T-helper 9 cell (primary cell): ENCODE data around the gene BID.

ENCODE experiments used
- DNase-seq: peaks from one replicate; pipeline ENCODE4 v3.0.0-alpha.2; 2020

BID gene

DNA sequence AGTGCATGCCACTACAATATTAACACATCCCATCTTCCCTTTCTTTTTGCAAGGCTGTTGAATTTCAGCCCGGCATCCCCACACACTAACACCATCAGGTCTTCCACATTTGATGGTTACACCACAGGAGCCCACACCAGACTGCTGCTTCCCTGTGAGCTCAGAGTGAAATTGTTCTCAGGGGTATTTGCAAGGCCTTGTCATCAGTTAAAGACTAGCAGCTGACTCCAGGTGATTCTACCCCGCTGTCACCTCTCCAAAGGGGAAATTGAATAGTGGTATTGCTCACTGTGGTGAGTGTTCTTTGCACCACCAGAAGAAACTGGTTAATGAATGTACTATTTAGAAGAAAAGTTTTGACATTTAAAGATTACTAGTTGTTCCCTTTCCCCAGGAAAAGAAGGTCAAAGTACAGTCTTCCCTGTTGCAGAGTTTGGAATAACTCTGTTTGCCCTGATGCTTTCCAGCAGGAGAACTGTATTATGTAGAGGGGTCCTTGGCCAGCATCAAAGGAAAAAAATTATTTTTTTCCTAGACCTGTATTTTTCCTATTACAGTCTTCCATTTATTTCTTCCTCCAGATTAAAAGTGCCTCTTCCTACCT lies 41.9 kb downstream of the BID start:
- no peak for DNase-seq

DNA sequence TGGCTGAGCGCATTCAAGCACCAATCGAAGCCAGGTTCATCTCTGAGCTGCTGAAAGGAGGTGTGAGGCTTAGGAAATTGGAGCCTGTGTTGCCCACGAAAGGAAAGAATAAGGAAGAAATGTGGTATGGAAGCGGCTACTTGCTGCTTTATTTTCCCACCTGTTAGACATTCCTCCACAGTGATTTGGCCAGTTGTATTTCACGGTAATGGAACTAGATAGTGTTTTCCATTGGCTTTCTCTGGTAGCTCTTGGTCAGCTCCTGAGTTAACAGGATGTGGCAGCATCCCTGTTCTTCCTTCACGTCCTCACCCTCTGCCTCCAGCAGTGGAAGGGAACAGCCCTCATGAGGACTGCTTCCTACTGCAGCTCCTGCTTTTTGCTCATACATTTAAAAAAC lies 44.7 kb downstream of the BID start:
- no peak for DNase-seq

GRCh38 chr22:17728786-17729185 lies 45.5 kb downstream of the BID start:
- DNase-seq: no peak

GRCh38 chr22:17726928-17727897 lies 47.1 kb downstream of the BID start:
- DNase-seq: no peak

GRCh38 chr22:17726006-17726927 lies 48.0 kb downstream of the BID start:
- no peak for DNase-seq

GRCh38 chr22:17725500-17725796 lies 48.8 kb downstream of the BID start:
- no peak for DNase-seq

GRCh38 chr22:17724678-17725499 lies 49.4 kb downstream of the BID start:
- no peak for DNase-seq

DNA sequence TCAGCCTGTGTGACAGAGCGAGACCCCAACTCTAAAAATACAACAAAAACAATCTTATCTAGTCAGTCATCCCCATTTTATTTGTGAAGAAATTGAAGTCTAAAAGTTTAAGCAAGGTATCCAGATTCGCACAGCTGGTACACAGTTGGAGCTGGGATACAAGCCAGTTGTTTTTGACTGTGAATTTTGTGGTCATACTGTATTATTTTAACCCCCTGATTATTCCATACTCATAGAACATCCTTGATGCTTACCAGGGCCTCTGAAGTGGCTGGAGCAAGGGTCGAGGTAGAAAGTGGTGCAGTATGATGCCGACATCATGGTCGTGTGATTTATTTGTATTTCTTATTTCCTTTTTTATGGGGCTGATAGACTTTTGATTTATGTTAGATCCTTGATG lies 50.0 kb downstream of the BID start:
- no peak for DNase-seq

GRCh38 chr22:17719911-17720310 lies 54.4 kb downstream of the BID start:
- DNase-seq: no peak

GRCh38 chr22:17717708-17718107 lies 56.6 kb downstream of the BID start:
- no peak for DNase-seq

DNA sequence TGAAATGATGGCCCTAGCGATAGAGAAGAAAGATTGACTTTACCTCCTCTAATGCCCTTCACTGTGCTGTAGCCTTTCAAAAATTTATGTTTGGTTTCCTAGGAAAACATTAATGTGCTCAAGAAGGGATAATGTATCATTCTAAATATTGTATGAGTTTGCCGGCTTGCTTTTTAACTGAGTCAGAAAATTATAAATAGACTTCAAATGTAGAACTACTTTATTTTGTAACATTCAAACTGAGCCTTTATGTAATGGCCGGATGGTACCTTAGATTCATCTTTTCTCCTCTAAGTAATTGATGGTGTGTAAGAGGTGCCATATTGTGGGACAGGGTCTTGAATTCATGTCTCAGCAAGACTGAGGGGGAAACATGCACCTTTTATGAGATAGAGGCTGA lies 57.7 kb downstream of the BID start:
- no peak for DNase-seq

DNA sequence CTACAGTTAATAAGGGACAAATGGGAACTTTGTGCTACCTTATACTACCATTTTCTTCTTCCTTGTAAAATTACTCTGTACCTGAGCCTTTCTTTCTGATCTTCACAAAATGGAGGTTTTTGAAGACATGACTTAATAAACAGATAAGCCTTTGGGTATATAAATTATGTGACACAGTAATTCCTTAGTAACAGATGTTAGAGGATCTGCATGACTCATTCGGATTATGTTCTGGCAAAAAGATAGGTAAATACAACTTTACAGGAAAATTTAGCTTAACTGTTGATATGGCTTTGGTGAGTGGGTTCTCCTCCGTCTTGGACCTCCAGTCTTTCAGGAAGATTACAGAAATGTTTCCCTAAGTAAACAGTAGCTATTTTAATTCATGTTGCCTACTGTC lies 61.8 kb downstream of the BID start:
- no peak for DNase-seq

- DNase-seq: no peak
Measured at GRCh38 chr22:17710023-17710422, 64.2 kb downstream of the BID start.

DNA sequence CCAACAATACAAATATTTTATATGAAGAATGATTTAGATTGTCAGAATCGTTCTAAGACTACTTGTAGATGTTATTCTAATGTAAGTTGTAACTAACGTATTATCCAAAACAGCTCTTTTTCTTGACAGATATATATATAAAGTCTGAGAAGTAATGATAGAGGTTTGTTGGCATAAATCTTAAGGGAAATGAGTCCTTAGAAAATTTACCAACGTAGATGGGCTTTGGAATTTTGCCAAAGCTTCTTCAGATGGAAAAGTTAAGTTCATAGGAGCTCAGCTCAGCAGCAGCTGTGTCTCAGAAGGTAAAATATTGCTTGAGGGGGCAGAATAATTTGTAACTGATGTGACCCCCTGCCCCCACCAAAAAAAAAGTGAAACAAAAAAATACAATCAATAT lies 66.7 kb downstream of the BID start:
- DNase-seq: no peak

DNA sequence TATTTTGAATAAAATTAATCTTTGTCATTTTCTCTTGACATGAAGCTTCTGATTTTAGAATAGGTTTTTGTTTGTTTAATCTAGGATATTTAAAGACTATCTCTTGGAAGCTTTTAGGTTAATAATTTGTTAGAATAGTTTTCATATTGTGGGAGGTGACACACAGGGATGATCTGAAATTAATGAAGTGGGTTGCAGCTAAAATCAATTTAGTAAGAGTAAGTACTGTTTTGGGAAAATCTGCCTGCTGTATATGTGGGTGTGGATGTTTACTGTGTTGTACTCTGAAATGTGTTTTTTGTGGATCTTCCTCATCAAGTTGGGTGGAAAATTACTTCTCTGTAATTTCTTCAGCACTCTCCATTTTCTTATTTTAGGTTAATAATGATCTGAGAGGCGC lies 67.3 kb downstream of the BID start:
- DNase-seq: no peak

- DNase-seq: no peak
Measured at GRCh38 chr22:17705951-17706900, 68.0 kb downstream of the BID start.

DNA sequence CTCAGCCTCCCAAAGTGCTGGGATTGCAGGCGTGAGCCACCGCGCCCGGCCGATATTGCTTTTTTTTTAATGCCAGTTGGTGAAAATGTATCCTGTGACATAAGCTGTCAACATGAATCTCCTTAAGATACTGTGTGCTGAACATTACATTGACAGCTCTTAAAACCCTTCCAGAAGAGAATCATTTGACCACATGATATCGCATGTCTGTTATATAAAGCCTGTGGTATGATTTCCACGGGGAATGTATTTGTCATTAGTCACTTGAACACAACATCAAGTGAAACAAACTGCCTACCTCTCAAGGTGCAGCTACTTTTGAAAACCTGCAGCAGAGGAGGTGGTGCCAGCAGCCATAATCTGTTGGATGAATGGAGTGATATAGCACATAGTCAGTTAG lies 68.7 kb downstream of the BID start:
- no peak for DNase-seq

DNA sequence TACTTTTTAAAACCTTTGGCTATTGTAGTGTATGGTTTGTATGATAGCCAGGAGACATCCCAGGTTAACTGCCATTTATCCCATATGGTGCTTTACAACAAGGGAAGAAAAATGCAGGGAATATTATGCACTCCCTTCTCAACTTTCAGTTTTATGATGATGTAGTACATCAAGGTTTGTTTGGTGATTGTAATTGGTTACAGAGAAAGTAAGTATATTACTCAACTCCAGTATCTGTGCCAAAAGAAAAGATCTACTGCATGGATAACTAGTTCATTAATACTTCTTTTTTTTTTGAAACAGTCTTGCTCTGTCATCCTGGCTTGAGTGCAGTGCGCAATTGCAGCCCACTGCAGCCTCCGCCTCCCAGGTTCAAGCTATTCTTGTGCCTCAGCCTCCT lies 70.5 kb downstream of the BID start:
- no peak for DNase-seq

DNA sequence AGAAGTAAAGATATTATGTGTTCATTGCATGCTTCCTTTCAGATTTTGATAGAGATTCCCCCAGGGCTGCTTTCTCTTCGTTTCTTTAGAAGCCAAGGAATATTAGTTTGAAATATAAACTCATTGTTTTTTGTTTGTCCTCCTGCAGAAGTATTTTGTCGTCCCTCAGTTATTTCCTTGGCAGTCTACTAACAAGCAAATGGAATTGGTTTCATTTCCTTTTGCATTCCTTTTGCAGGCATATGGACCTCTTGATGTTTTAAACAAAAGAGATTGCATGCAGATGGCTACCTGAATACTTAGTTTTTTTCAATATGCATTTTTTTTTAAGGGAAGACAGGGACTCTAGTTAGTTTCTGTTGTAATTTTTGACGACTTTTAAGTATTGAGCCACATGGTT lies 73.5 kb downstream of the BID start:
- DNase-seq: no peak

- DNase-seq: no peak
Measured at GRCh38 chr22:17699696-17700340, 74.5 kb downstream of the BID start.

GRCh38 chr22:17698948-17699347 lies 75.3 kb downstream of the BID start:
- no peak for DNase-seq
